Activated CD4-positive, alpha-beta T cell treated with anti-CD3 and anti-CD28 coated beads for 1 hour (primary cell): ENCODE results near the gene AKR1E2.

Experiments
- DNase-seq: peaks from one replicate; pipeline ENCODE4 v3.0.0-alpha.2; 2020

Gene AKR1E2

GRCh38 chr10:4847561-4848355 lies 21.8 kb downstream of the AKR1E2 start:
- DNase-seq: no peak

DNA sequence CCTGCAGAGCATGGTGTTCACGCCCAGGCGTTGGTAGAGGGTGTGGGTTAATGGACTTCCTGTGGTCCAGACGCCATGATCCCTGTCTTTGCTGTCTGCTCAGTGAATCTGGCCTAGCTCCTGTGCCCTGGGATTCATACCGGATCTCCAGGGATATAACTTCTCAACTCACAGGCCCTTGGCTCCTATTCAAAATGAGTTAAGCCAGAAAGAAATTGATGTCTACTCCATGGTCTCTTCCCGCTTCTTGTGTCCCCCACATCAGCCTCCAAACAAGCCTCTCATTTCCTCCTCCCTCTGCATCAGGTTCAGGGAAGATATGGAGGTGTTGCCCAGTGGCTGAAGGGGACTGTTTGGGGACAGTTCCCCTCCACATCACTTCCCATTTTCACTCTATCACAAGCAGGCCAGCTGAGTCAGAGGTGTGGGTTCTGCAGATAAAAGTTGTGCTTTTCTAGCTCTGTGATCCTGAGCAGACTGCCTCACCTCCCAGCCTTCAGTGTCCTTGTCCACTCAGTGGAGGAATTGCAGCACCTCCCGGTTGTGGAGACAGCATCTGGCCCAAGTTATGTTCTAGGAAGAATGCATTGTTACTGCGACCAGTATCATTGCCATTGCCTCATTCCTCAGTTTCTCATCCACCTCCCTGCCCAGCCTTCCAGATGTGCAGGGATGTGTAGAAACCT lies 22.5 kb downstream of the AKR1E2 start:
- DNase-seq: no peak

- no peak for DNase-seq
Measured at GRCh38 chr10:4849042-4849402, 23.0 kb downstream of the AKR1E2 start.

DNA sequence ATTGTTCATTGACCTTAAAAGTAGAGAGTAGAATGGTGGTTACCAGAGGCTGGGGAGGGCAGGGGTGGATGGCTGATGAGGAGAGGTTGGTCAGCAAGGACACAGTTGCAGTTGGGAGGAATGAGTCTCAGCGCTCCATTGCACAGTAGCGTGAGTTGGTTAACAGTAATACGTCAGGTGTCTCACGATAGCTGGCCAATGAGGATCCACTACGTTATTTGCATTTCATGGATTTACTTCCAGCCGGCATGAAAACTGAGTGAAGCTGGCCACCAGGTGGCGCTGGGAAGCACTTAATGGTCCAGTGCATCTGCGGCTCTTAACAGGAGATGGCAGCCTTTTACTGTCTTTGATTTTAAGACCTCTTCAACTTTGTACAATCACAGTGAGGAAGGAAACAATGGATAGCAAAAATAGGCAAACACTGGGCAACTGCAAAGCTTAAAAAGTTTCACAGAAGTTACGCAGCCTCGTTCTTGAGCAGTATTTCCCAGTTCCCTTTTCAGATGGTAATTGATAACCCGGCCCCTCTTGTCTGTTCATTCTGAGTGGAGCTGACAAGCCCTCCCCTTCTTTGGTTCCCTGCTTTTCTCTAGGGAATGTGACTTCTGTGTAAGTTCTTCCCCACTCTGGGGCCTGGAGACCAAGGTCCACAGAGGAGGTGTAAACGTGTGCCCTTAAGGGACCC lies 23.7 kb downstream of the AKR1E2 start:
- peak; percentile 77 for DNase-seq

- DNase-seq: no peak
Measured at GRCh38 chr10:4850397-4850796, 24.4 kb downstream of the AKR1E2 start.

GRCh38 chr10:4851176-4851575 lies 25.2 kb downstream of the AKR1E2 start:
- DNase-seq: no peak

- DNase-seq: no peak
Measured at GRCh38 chr10:4851846-4852245, 25.8 kb downstream of the AKR1E2 start.

DNA sequence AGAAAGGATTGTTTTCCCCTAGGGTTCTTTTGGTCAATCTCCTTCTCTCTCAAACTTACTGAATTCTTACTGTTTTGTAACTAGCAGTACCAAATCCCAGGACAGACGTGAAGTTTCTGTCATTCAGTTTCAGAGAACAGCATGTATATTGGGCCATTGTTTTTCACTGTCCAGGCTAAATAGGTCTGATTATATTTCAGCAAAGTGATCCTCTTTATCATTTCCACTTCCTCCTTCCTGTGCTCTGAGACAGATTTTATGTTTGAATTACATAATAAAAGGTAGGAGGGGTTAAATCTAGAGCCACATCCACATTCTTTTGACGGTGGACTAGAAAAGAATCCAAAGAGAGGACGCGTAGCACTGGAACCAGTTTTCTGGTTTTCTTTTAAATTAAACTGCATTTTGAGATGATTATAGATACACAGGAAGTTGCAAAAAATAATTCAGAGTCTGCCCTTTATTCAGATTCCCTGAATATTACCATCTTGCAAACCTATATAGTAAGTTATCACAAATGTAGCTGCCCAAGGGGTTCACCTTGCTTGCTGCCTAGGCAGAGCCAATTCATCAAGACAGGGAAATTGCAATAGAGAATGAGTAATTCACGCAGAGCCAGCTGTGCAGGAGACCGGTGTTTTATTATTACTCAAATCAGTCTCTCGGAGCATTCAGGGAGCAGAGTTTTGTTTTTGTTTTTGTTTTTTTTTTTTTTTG lies 40.1 kb downstream of the AKR1E2 start:
- DNase-seq: no peak

DNA sequence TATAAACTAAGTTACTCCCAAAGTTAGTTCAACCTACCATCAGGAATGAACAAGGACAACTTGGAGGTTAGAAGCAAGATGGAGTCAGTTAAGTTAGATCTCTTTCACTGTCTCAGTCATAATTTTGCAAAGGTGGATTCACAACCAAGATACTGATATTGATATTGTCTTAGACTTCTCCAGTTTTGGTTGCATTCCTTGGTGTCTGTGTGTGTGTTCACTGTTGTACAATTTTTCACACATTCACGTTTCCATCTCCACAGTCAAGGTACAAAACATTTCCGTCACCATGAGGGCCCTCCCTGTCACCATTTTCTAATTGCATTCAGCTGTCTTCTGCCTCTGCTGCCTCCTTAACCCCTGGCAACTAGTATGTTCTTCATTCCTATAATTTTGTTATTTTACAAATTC lies 41.1 kb downstream of the AKR1E2 start:
- no peak for DNase-seq

DNA sequence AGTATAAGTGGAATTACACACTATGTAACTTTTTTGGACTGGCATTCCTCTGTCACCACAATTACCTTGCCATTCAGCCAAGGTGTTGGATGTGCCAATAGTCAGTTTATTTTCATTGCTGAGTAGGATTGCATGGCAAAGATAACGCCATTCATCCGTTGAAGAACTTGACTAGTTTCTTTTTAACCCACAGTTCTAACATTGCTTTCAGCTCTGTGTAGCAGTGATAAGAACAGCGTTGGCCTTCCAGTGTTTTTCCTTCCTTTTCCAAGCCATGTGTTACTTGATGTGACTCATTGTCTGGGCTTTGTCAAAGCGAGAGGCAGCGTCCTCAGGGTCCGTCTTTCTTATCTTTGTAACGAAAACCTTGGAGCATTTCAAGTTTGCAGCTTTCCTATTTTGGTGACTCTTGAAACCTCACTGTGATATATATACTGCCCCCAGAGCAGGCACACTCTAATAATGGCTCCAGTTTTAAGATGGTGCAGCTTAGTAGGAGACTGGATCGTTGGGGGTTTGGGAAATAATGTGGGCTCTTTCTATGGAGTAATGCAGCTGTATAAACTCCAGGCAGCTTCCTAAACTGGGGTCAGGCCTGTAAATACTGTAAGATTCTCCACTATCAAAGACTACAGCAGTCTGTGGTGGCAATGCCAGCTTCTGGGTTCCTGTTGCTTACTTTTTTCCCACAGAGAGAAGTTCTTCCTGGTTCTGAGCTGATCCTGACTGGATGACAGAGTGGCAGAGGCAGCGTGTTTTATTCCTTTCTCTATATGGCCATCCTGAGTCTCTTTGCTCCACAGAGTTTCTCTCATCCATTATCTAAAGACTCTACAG lies 41.7 kb downstream of the AKR1E2 start:
- DNase-seq: no peak

- DNase-seq: no peak
Measured at GRCh38 chr10:4868357-4868657, 42.3 kb downstream of the AKR1E2 start.

- DNase-seq: no peak
Measured at GRCh38 chr10:4882704-4883078, 56.7 kb downstream of the AKR1E2 start.

- no peak for DNase-seq
Measured at GRCh38 chr10:4883079-4883739, 57.2 kb downstream of the AKR1E2 start.

GRCh38 chr10:4885162-4885561 lies 59.2 kb downstream of the AKR1E2 start:
- DNase-seq: no peak

DNA sequence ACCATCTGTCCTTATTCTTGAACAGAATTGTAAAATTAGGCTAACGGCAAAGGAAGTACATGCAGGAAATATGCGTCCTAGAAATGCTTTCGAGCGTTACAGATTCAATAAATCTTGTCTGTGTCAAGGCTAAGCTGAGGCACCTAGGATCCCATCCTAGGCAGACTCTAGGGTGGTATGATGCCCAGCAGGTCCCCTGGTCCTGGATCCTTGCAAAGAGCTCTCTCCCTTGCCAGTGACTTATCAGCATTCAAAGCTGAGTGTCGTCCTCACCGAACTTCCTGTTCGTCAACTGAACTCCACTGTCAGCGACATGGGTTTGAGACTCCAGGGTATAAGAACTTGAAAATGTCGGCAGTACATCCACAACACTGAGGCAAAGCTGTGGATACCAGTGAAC lies 61.5 kb downstream of the AKR1E2 start:
- DNase-seq: no peak

- no peak for DNase-seq
Measured at GRCh38 chr10:4888236-4888635, 62.2 kb downstream of the AKR1E2 start.

- DNase-seq: no peak
Measured at GRCh38 chr10:4889959-4890358, 64.0 kb downstream of the AKR1E2 start.

GRCh38 chr10:4892681-4893080 lies 66.7 kb downstream of the AKR1E2 start:
- no peak for DNase-seq

GRCh38 chr10:4894335-4894734 lies 68.3 kb downstream of the AKR1E2 start:
- no peak for DNase-seq
